ENCODE results near the gene SMAP2.
A peak's percentile ranks its signal among the peaks of the same experiment; 100 is the strongest.

The SMAP2 gene

GRCh38 chr1:40422630-40423263, 49.2 kb downstream of the SMAP2 start:
- no peak for DNase-seq (ENCODE audit: low read depth)
- no peak overlapping the region for H3K4me3 ChIP-seq (ENCODE audit: low read depth, low read length)
- TF ChIP-seq POLR2A (IDR thresholded peaks at IDR 0.05; ENCODE audit: extremely low read depth, insufficient read length) (no peak), CTCF (IDR thresholded peaks at IDR 0.05; ENCODE audit: low read depth, low read length) (no peak), MYC (IDR thresholded peaks at IDR 0.05; ENCODE audit: low read depth, low read length) (no peak)
- TF ChIP-seq, protein P1, sequence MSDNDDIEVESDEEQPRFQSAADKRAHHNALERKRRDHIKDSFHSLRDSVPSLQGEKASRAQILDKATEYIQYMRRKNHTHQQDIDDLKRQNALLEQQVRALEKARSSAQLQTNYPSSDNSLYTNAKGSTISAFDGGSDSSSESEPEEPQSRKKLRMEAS (IDR thresholded peaks at IDR 0.05; ENCODE audit: low read depth, low read length): no peak

DNA sequence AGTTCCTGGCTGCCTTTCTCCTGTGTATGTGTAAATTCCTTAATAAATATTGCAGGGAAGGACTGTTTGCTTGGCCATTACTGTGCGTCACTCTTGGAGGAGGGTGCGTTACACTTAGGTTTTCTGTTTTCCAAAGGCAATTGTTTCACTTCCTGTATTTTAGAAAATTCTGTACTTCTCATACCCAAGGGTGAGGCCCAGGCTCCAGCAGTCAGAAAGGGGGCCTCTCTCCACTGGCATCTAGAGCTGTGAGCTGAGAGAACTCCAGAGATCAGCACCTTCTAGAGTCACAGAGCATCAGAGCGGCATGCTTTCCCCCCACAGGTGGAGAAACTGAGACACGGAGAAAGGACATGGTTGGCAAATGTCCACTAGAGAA, 49.7 kb downstream of the SMAP2 start:
- peak; percentile 52 for DNase-seq (ENCODE audit: low read depth)
- H3K4me3 ChIP-seq (ENCODE audit: low read depth, low read length): no peak overlapping the region
- no peak for TF ChIP-seq MYC (IDR thresholded peaks at IDR 0.05; ENCODE audit: low read depth, low read length)
- TF ChIP-seq, protein P1 (IDR thresholded peaks at IDR 0.05; ENCODE audit: low read depth, low read length): no peak
- TF ChIP-seq CTCF (IDR thresholded peaks at IDR 0.05; ENCODE audit: low read depth, low read length): no peak
- no peak for TF ChIP-seq POLR2A (IDR thresholded peaks at IDR 0.05; ENCODE audit: extremely low read depth, insufficient read length)

DNA sequence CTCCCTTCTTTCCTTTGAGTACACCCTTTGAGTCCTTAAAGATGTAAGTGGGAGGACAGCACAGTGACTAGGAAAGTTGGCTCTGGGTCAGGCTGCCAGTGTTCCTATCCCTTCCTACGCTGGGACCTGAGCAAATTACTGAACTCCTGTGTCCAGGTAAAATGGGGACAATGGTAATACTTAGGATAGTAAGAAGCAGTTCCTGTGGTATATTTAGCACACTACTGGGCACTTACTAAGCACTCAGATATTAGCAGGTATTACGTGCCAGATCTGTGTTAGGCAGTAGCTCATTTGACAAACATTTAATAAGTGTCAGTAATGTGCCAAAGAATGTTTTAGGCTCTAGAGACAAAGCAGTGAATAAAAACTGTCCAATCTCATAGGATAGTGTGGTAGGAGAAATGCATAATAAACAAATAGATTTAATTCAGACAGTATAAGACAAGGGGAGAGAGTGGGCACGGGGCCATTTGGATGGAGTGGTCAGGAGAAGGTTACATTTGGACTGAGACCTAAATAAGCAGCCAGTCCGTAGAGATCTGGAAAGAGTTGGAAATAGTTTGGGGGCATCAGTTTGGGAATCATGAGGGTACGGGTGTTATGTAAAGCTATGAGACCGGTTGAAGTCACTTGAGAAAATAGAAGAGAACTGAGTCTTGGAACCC, 50.6 kb downstream of the SMAP2 start:
- H3K4me3 ChIP-seq (ENCODE audit: low read depth, low read length): no peak overlapping the region
- no peak for TF ChIP-seq MYC (IDR thresholded peaks at IDR 0.05; ENCODE audit: low read depth, low read length)
- TF ChIP-seq, protein P1 (IDR thresholded peaks at IDR 0.05; ENCODE audit: low read depth, low read length): no peak
- TF ChIP-seq CTCF (IDR thresholded peaks at IDR 0.05; ENCODE audit: low read depth, low read length): no peak
- no peak for TF ChIP-seq POLR2A (IDR thresholded peaks at IDR 0.05; ENCODE audit: extremely low read depth, insufficient read length)
- no peak for DNase-seq (ENCODE audit: low read depth)

DNA sequence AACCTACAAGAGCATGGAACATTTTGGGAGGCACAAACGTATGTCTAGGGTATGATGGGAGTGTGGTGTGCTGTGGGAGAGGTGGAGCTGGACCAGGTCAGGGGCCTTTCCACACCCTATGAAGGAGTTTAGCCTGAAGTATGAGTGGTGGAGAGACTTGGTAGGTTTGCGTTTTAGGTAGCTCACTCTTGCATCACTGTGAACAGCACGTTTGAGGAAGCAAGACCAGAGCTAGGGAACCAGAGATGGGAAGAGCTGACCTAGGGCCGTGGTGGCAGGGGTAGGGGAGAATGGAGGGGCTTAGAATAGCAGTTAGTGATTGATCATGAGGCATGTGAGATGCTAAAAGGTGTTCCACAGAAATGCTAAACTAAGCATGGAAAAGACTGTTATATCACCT, 51.7 kb downstream of the SMAP2 start:
- H3K4me3 ChIP-seq (ENCODE audit: low read depth, low read length): no peak overlapping the region
- no peak for TF ChIP-seq CTCF (IDR thresholded peaks at IDR 0.05; ENCODE audit: low read depth, low read length)
- no peak for DNase-seq (ENCODE audit: low read depth)

DNA sequence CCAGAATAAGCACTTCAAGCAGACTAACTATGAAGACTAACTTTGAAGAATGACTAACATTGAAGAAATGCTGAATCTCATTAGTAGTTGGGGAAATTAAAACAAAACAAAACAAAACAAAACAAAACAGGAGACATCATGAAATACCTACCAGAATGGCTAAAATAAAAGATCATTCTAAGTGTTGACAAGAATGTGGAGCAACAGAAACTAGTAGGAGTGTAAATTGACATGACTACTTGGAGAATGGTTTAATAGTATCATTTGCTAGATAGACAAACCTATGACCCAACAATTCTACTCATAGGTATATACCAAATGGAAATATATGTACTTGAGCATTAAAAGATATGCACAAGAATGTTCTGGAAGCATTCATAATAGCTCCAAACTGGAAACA, 57.9 kb downstream of the SMAP2 start:
- H3K4me3 ChIP-seq (ENCODE audit: low read depth, low read length): no peak overlapping the region
- no peak for DNase-seq (ENCODE audit: low read depth)
- TF ChIP-seq CTCF (IDR thresholded peaks at IDR 0.05; ENCODE audit: low read depth, low read length) (no peak), POLR2A (IDR thresholded peaks at IDR 0.05; ENCODE audit: extremely low read depth, insufficient read length) (no peak), MYC (IDR thresholded peaks at IDR 0.05; ENCODE audit: low read depth, low read length) (no peak)
- TF ChIP-seq, protein P1 (IDR thresholded peaks at IDR 0.05; ENCODE audit: low read depth, low read length): no peak
